Panc1 (cell line): ENCODE results near the gene ARRDC4. TPM values are rescaled to one million over a fixed set of nuclear protein-coding genes. Genes with fewer than 3 reads are reported as not detected.

Experiments used
- ATAC-seq: fragments of 200-7000 bp; cut with Tn5 transposase; 2 replicates; pipeline ENCODE4 v1.9.1; 2020; ENCODE audit warnings: mild to moderate bottlenecking, moderate library complexity
- BruUV-seq: library from RNA; stranded (reverse); fragments of 400-500 nt; replicated peaks from 2 replicates; lab custom pipeline; 2021; lab: Mats Ljungman, UMichigan
- CTCF ChIA-PET: fragments of 300-600 bp; sonication (Branson Sonifier 250); formaldehyde crosslinking; loops from one replicate; lab custom pipeline; 2022; ENCODE audit warnings: antibody characterized with exemption; lab: Charles Lee
- POLR2A ChIA-PET: fragments of 300-600 bp; sonication (Branson Sonifier 250); formaldehyde crosslinking; loops from one replicate; lab custom pipeline; 2022; ENCODE audit warnings: antibody characterized with exemption; lab: Charles Lee
- DNase-seq: peaks from one replicate; pipeline ENCODE4 v3.0.0-alpha.2; 2010; ENCODE audit warnings: low read depth, low spot score
- H3K27ac ChIP-seq: 2 replicates; pipeline ENCODE4 v1.5.1; 2011; ENCODE audit warnings: mild to moderate bottlenecking, low read length, inconsistent platforms
- H3K27me3 ChIP-seq: fragments of 200-500 bp; sonication (Bioruptor generic); 2 replicates; pipeline ENCODE4 v1.6.0; 2014; ENCODE audit warnings: low read length, inconsistent platforms; ENCODE audit not compliant: control insufficient read depth, insufficient read depth
- H3K36me3 ChIP-seq: fragments of 200-500 bp; sonication (Bioruptor generic); 2 replicates; pipeline ENCODE4 v1.5.1; 2014; ENCODE audit warnings: inconsistent platforms, mild to moderate bottlenecking, low read length, moderate library complexity; ENCODE audit not compliant: control insufficient read depth, insufficient read depth
- H3K4me1 ChIP-seq: 2 replicates; pipeline ENCODE4 v1.5.1; 2011; ENCODE audit warnings: inconsistent platforms, mild to moderate bottlenecking, low read length, moderate library complexity; ENCODE audit not compliant: control insufficient read depth, insufficient read depth
- H3K4me3 ChIP-seq, 2 experiments: 2 replicates each; pipeline ENCODE4 v1.5.1; 2011 to 2012; ENCODE audit warnings: low read depth in 2 of 2, low read length in 2 of 2, mild to moderate bottlenecking in 2 of 2, inconsistent platforms in 1 of 2, moderate library complexity in 1 of 2
- H3K9me3 ChIP-seq: fragments of 200-500 bp; sonication (Bioruptor generic); 2 replicates; pipeline ENCODE4 v1.5.1; 2014; ENCODE audit warnings: low read depth, mild to moderate bottlenecking, inconsistent platforms, low read length, moderate library complexity; ENCODE audit not compliant: control insufficient read depth, insufficient read depth
- CTCF ChIP-seq: fragments of 450-650 bp; IDR thresholded peaks from 2 replicates; pipeline ENCODE4 v1.5.1; 2017; ENCODE audit warnings: mild to moderate bottlenecking
- POLR2AphosphoS5 ChIP-seq: IDR thresholded peaks from 2 replicates; pipeline ENCODE4 v1.6.1; 2012; ENCODE audit warnings: mild to moderate bottlenecking, low read depth, low read length, moderate library complexity
- REST ChIP-seq, 2 experiments: IDR thresholded peaks; 2 replicates each; pipeline ENCODE4 v1.6.1; 2011 to 2012; ENCODE audit warnings: low read depth in 2 of 2, control low read depth in 1 of 2, low read length in 1 of 2, mild to moderate bottlenecking in 1 of 2, moderate library complexity in 1 of 2; ENCODE audit not compliant: insufficient read depth in 1 of 2
- SIN3A ChIP-seq: IDR thresholded peaks from 2 replicates; pipeline ENCODE4 v1.6.1; 2012; ENCODE audit warnings: low read depth, mild to moderate bottlenecking, low read length, moderate library complexity, borderline replicate concordance; ENCODE audit not compliant: insufficient read depth
- TCF7L2 ChIP-seq: IDR thresholded peaks from 2 replicates; pipeline ENCODE4 v1.6.1; 2011; ENCODE audit warnings: mild to moderate bottlenecking, low read depth, low read length, inconsistent platforms
- in situ Hi-C: cut with HindIII; loops from 2 replicates; pipeline ENCODE4 v1.10.0; 2016; ENCODE audit warnings: low sequenced_read_pairs, low pct_unique_long_range_greater_than_20kb
- intact Hi-C: fragments of 100-400 bp; cut with micrococcal nuclease; formaldehyde crosslinking; loops from one replicate; pipeline ENCODE4 v1.10.0; 2022; ENCODE audit not compliant: unreplicated experiment
- total RNA-seq: library from RNA; stranded (reverse); gene quantifications from one replicate; pipeline ENCODE4 v1.2.1, GENCODE V29; 2021; ENCODE audit not compliant: unreplicated experiment

The ARRDC4 gene
- total RNA-seq, 1 experiment from 2014 or later: 2.9 TPM

GRCh38 chr15:97953748-97954147 is 6.8 kb upstream of the ARRDC4 start:
- POLR2A ChIA-PET: no interaction called here
- no peaks in the 10 kb centered on the region for H3K9me3 ChIP-seq
- H3K4me3 ChIP-seq: no peak overlapping the region
- DNase-seq: no peak
- in situ Hi-C loops (no loop called here), intact Hi-C loops (no loop called here)
- no peak for ATAC-seq
- CTCF ChIA-PET: interaction anchor here (0.5 kb wide), 2 partner anchors 317 to 905 kb away, joined by 3 read pairs; no protein-coding TSS in a partner anchor
- no TSS peak for BruUV-seq
- H3K27ac ChIP-seq: no peak overlapping the region
- no peaks in the 10 kb centered on the region for H3K4me1 ChIP-seq
- no peaks in the 10 kb centered on the region for H3K36me3 ChIP-seq
- TF ChIP-seq POLR2AphosphoS5 (no peak), CTCF (no peak), REST (IDR thresholded peaks at IDR 0.05; ENCODE audit: insufficient read depth in 1 of 2, low read depth in 2 of 2, low read length in 1 of 2) (no peak), TCF7L2 (no peak), SIN3A (no peak)
- peaks cover 4% of the 10 kb centered on the region; the same call in 1 of the 2 replicates for H3K27me3 ChIP-seq

GRCh38 chr15:97955035-97955434 is 5.5 kb upstream of the ARRDC4 start:
- no peak for ATAC-seq
- Histone ChIP-seq H3K36me3 (no peaks in the 10 kb centered on the region; the same call in 1 of the 2 replicates), H3K27ac (no peak overlapping the region), H3K27me3 (peaks cover 4% of the 10 kb centered on the region; the same call in 1 of the 2 replicates), H3K4me3 (no peak overlapping the region), H3K9me3 (no peaks in the 10 kb centered on the region), H3K4me1 (peaks cover 3% of the 10 kb centered on the region; the same call in 1 of the 2 replicates)
- ChIA-PET CTCF (no interaction called here), POLR2A (no interaction called here)
- intact Hi-C loops (no loop called here), in situ Hi-C loops (no loop called here)
- DNase-seq: no peak
- TF ChIP-seq SIN3A: no peak
- no peak for TF ChIP-seq REST (IDR thresholded peaks at IDR 0.05; ENCODE audit: insufficient read depth in 1 of 2, low read depth in 2 of 2, low read length in 1 of 2)
- no peak for TF ChIP-seq TCF7L2
- no peak for TF ChIP-seq POLR2AphosphoS5
- BruUV-seq: no TSS peak
